8988T (cell line): ENCODE data around the gene FHDC1.
"Not testable (repeated sequence)": the region's sequence is repeated elsewhere in the genome, so short reads cannot be mapped to it uniquely, and the experiment has no call there.

ENCODE experiments used
- DNase-seq: peaks from one replicate; pipeline ENCODE4 v3.0.0; 2011

The FHDC1 gene

GRCh38 chr4:152935631-152936445 lies at the start of gene FHDC1:
FHDC1 (plus strand) TSS chr4:152936323; CDS start chr4:152943058, 6,735 bp downstream.
- peak; percentile 32 for DNase-seq

DNA sequence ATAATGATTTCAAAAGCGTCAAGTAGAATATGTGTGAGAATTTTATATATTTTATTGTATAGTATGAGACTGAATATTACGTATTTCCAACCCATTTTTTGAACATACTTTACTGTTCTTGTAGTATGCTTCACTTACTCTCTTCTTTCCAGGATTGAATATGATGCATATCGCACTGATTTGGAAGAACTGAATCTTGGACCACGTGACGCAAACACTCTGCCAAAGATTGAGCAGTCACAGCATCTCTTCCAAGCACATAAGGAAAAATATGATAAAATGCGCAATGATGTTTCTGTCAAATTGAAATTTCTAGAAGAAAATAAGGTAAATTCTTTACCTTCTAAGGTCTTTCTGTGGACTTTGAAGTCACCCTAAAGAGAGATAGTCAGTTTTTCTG lies 48.1 kb upstream of the FHDC1 start:
- DNase-seq = no peak

DNA sequence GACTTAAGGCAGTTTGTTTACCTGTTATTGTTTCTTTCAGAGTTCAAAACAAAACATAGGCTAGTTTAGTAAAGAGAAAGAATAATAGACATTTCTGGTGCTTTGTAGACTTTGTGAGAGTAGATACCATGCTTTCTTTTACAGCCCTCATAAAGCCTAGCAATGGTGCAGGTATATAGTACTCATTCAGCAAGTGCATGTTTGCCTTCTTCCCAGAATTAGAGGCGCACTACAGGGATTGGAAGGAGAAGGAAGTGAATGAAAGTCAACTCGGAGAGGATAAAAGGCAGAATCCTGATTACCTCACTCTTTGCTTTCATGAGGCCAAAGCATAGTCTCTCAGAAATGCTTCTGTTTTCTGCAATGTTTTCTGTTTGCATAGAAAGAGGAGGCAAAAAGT lies 43.1 kb upstream of the FHDC1 start:
- no peak for DNase-seq

DNA sequence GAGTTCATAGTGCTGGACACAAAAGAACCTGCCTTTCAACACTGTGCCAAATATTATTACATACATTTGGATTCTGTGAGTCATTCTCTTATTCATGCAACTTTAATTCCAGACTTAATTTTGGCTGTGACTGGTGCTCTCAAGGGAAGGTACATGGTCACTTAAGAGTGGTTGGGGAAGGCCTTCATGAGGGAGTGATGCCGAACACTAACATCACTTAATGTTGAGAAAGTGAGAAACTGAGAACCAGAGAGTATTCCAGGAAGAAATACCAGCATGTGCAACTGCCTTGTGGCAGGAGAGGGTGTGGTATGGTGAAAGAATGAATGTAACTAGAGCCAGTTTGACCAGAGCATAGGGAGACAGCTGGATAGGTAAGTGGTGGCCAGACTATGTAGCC lies 41.5 kb upstream of the FHDC1 start:
- no peak for DNase-seq

GRCh38 chr4:152896811-152897210 lies 39.3 kb upstream of the FHDC1 start:
- no peak for DNase-seq

GRCh38 chr4:152898133-152898532 lies 38.0 kb upstream of the FHDC1 start:
- DNase-seq = not testable (repeated sequence)

GRCh38 chr4:152898606-152899005 lies 37.5 kb upstream of the FHDC1 start:
- no peak for DNase-seq

DNA sequence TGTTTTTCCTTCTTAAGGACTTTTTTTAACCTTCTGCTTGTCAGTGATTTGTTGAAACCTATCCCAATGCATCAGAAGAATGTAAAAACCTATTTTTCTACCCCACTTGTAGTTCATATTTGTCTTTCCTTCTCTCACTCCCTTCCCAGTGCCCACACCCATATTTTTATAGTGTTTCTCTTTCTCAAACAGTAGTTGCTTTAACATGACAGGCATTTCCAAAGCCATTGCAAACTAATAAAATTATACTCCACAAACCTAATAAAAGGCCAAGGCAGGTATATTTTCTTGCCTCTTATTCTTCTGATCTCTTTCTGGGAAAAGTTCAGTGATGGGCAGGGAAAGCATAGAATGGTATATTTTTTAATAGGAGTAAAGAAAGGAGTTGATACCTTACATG lies 35.7 kb upstream of the FHDC1 start:
- no peak for DNase-seq

DNA sequence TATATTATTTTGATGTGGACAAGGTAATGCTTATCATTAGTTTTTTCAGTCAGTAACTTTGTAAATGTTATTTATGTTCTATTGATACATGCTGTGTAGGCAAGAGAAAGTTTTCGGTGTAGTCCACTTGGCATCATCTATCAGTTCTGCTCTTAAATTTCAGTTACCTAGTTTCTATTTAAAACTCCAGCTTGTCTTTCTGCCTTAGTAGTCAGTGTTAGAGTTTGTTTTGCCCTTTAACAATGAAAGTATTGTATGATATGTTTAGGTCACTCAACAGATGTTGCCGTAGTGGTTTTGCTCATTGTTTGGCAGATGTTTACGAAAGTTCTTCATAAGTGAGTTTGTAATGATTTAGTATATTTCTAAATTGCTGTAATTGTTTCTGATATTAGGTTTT lies 34.9 kb upstream of the FHDC1 start:
- no peak for DNase-seq

- no peak for DNase-seq
Measured at GRCh38 chr4:152903658-152904057, 32.5 kb upstream of the FHDC1 start.

GRCh38 chr4:152909901-152910300 lies 26.2 kb upstream of the FHDC1 start:
- no peak for DNase-seq

- no peak for DNase-seq
Measured at GRCh38 chr4:152910521-152910920, 25.6 kb upstream of the FHDC1 start.

- no peak for DNase-seq
Measured at GRCh38 chr4:152917543-152918395, 18.4 kb upstream of the FHDC1 start.

DNA sequence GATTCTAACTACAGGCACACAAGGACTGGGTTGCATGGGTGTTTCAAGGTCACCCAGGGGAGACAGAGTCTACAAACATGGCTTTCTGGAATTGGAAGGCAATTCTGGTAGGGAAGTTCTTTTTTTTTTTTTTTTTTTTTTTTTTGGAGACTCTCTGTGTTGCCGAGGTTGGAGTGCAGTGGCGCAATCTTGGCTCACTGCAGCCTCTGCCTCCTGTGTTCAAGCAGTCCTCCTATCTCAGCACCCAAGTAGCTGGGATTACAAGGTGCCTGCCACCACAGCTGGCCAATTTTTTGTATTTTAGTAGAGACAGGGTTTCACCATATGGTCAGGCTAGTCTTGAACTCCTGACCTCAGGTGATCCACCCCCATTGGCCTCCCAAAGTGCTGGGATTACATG lies 16.3 kb upstream of the FHDC1 start:
- DNase-seq = no peak

GRCh38 chr4:152920768-152921167 lies 15.4 kb upstream of the FHDC1 start:
- DNase-seq = no peak

DNA sequence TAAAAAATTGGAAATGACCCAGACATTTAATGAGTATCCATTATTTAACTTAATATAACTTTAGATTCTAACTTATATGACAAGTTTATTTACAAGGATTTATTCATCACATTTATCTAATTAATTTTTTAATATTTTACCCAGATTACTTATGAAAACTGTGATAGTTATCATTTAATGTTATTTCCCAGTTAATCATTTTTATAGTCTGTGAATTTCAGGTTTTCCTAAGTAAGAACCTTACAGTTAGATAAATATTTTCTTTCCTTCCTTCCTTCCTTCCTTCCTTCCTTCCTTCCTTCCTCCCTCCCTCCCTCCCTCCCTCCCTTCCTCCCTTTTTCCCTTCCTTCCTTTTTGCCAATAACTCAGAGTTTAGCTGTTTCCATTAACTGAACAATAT lies 14.8 kb upstream of the FHDC1 start:
- DNase-seq = no peak

DNA sequence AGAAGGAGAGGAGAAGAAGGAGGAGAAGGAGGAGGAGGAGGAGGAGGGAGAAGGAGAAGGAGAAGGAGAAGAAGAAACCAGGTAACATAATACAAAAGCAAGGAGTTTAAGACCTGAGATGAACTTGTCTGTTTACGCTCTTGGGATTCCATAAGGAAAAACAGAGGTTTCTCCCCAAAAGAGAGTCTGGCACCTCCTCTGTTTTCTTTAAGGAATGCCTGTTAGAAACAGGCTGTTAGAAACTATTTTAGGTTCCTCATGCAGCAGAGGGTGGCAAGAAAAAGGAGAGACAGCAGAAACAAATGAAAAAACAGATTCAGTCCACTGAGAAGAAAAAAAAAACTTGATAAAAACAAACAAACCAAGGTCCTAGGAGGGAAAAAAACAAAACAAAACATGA lies 10.3 kb upstream of the FHDC1 start:
- DNase-seq = no peak

GRCh38 chr4:152926959-152927358 lies 9.2 kb upstream of the FHDC1 start:
- no peak for DNase-seq

DNA sequence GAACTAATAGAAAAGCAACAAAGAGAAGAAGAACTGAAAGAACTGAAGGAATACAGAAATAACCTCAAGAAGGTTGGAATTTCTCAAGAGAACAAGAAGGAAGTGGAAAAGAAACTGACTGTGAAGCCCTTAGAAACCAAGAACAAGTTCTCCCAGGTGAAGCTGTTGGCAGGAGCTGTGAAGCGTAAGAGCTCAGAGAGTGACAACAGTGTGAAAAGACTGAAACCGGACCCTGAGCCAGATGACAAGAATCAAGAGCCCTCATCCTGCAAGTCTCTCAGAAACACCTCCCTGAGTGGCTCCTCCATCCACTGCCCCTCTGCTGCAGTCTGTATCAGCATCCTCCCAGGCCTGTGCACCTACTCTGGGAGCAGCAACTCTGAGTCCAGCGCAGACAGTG lies 8.4 kb upstream of the FHDC1 start:
- DNase-seq = no peak

DNA sequence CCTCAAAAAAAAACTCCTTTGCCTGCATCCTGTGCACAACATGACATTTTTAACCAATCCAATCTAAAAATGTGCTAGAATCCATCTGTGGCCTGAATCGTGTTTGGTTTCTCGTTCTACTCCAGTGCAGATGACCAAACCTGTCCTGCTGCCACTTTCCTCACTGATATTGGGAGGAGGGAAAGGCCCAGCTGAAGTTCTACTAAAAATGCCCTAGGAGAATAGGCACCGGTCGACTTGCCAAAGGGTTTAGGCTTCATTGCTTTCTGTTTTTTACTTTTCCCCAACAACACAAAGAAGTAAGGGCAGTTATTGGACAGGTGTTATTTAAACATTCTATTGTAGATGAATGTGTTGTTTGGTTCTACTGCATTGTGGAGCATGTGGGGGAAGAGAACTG lies 7.8 kb upstream of the FHDC1 start:
- no peak for DNase-seq

- DNase-seq = no peak
Measured at GRCh38 chr4:152929888-152930287, 6.2 kb upstream of the FHDC1 start.

DNA sequence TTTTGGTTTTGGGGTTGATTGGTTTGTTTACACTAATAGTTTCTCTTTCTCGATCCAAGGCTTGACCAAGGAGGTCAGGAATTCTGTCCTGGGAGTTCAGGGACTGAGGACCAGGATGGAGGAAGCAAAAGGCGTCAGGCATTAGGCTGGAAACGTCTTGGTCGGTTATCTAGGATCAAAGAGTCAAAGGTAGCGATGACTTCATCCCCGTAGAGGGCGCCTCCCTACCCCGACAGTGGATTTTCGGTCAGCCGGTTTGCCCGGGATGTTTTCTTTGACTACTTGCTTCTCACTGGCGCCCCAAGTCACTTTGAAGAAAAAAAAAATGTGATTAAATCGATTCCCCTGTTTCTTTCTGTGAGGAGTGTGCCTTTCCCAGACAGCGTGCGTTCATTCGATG lies 980 bp upstream of the FHDC1 start:
- no peak for DNase-seq

- DNase-seq = peak; percentile 51
Measured at GRCh38 chr4:152936446-152937335, 568 bp downstream of the FHDC1 start.
